Ectodermal cell (in vitro differentiated cells): Measurements from ENCODE around the gene KATNIP.

Source experiments
- H3K27ac ChIP-seq: 2 replicates; pipeline ENCODE4 v1.7.0; 2013; ENCODE audit warnings: mild to moderate bottlenecking, low read depth, low read length; ENCODE audit not compliant: insufficient read depth, poor library complexity, severe bottlenecking
- H3K27me3 ChIP-seq: 2 replicates; pipeline ENCODE4 v1.7.0; 2013; ENCODE audit warnings: mild to moderate bottlenecking, low read length; ENCODE audit not compliant: insufficient read depth, control insufficient read depth, poor library complexity, severe bottlenecking
- H3K36me3 ChIP-seq: one replicate; pipeline ENCODE4 v1.7.0; 2013; ENCODE audit warnings: low read length; ENCODE audit not compliant: control insufficient read depth, insufficient read depth
- H3K4me1 ChIP-seq: one replicate; pipeline ENCODE4 v1.7.0; 2013; ENCODE audit warnings: low read length; ENCODE audit not compliant: control insufficient read depth, insufficient read depth
- H3K4me3 ChIP-seq: 2 replicates; pipeline ENCODE4 v1.7.0; 2013; ENCODE audit warnings: low read depth, low read length, control low read depth; ENCODE audit not compliant: insufficient read depth
- H3K9me3 ChIP-seq: 2 replicates; pipeline ENCODE4 v1.7.0; 2013; ENCODE audit warnings: mild to moderate bottlenecking, low read length, moderate library complexity; ENCODE audit not compliant: control insufficient read depth
- whole genome bisulfite sequencing, 2 experiments: methylation state at CpG; one replicate each; pipeline ENCODE4 v1.1.7; 2013; ENCODE audit warnings: missing lambda C conversion rate in 2 of 2; 5-methylcytosine and 5-hydroxymethylcytosine counted together

KATNIP gene

DNA sequence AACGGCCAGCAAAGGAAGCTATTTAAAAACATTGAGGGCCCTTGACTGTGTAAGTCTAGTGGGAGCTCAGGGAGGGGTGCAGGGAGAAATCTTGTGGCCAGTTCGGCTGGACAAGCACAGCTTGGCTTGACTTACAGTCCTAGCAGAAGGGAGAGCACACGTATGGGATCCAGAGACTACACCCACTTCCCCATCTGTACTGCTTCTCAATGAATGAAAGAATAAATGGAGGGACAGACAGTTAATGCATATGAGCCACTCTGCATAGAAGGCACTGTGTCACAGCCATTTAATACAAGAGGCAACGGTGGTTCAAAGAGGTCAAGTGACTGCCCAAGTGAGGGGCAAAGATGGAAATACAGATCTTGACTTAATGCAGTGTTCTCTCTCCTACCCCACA is 15.7 kb upstream of the KATNIP start:
- 98 to 99% methylated on average over 4 of the region's 4 CpGs for WGBS, 2 experiments
- H3K4me3 ChIP-seq: no peak overlapping the region
- no peaks in the 10 kb centered on the region for H3K4me1 ChIP-seq
- no peaks in the 10 kb centered on the region for H3K9me3 ChIP-seq
- H3K36me3 ChIP-seq: peaks cover 68% of the 10 kb centered on the region
- H3K27me3 ChIP-seq: no peaks in the 10 kb centered on the region
- no peak overlapping the region for H3K27ac ChIP-seq

DNA sequence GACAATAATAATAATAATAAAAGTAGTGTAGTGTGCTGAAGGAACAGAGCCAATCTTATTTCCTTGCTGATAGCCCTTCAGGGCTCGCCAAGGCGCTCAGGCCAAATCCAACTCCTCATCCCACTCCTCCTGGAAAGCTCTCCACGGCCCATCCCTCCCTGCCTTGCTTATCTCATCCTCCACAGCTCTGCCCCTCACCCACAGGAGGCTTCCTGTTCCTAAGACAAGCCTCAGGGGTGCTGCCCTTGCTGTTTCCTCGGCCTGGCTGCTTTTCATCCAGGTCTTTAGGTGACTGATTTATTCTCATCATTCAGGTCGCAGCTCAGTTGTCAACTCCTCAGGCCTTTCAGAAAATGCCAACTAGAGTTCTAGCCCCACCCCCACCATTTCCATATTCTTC is 11.4 kb upstream of the KATNIP start:
- Histone ChIP-seq H3K9me3 (no peaks in the 10 kb centered on the region), H3K27ac (no peak overlapping the region), H3K4me1 (no peaks in the 10 kb centered on the region), H3K27me3 (no peaks in the 10 kb centered on the region), H3K36me3 (peaks cover 82% of the 10 kb centered on the region), H3K4me3 (no peak overlapping the region)
- 89 to 92% methylated on average over 5 of the region's 5 CpGs for WGBS, 2 experiments

- no peaks in the 10 kb centered on the region for H3K27me3 ChIP-seq
- 94 to 95% methylated on average over 2 of the region's 2 CpGs for WGBS, 2 experiments
- no peaks in the 10 kb centered on the region for H3K9me3 ChIP-seq
- H3K4me1 ChIP-seq: no peaks in the 10 kb centered on the region
- H3K27ac ChIP-seq: no peak overlapping the region
- no peak overlapping the region for H3K4me3 ChIP-seq
- H3K36me3 ChIP-seq: peaks cover 85% of the 10 kb centered on the region
Measured at GRCh38 chr16:27539120-27539519, 10.8 kb upstream of the KATNIP start.

GRCh38 chr16:27539636-27540035 is 10.3 kb upstream of the KATNIP start:
- H3K9me3 ChIP-seq: no peaks in the 10 kb centered on the region
- H3K36me3 ChIP-seq: peaks cover 84% of the 10 kb centered on the region
- no peak overlapping the region for H3K4me3 ChIP-seq
- H3K27me3 ChIP-seq: no peaks in the 10 kb centered on the region
- H3K4me1 ChIP-seq: no peaks in the 10 kb centered on the region
- WGBS, 2 experiments: 78 to 79% methylated on average over 5 of the region's 5 CpGs
- no peak overlapping the region for H3K27ac ChIP-seq

- H3K27ac ChIP-seq: no peak overlapping the region
Measured at GRCh38 chr16:27543801-27544200, 6.1 kb upstream of the KATNIP start.

GRCh38 chr16:27544671-27545070 is 5.3 kb upstream of the KATNIP start:
- no peak overlapping the region for H3K4me3 ChIP-seq
- H3K36me3 ChIP-seq: peaks cover 55% of the 10 kb centered on the region
- no peak overlapping the region for H3K27ac ChIP-seq
- H3K27me3 ChIP-seq: no peaks in the 10 kb centered on the region
- 93 to 95% methylated on average over 4 of the region's 4 CpGs for WGBS, 2 experiments
- no peaks in the 10 kb centered on the region for H3K9me3 ChIP-seq
- H3K4me1 ChIP-seq: peaks cover 6% of the 10 kb centered on the region

More at GRCh38 chr16:27543801-27544200, 6.1 kb upstream of the KATNIP start:
- Histone ChIP-seq H3K27me3 (no peaks in the 10 kb centered on the region), H3K4me1 (peaks cover 6% of the 10 kb centered on the region), H3K9me3 (no peaks in the 10 kb centered on the region), H3K36me3 (peaks cover 64% of the 10 kb centered on the region), H3K4me3 (no peak overlapping the region)
- WGBS, 2 experiments: 92 to 93% methylated on average over 3 of the region's 3 CpGs

- Histone ChIP-seq H3K27me3 (no peaks in the 10 kb centered on the region), H3K4me1 (peaks cover 9% of the 10 kb centered on the region), H3K9me3 (no peaks in the 10 kb centered on the region), H3K36me3 (peaks cover 33% of the 10 kb centered on the region), H3K27ac (no peak overlapping the region), H3K4me3 (no peak overlapping the region)
- WGBS, 2 experiments: 91 to 92% methylated on average over 4 of the region's 4 CpGs
Measured at GRCh38 chr16:27547134-27547533, 2.8 kb upstream of the KATNIP start.

DNA sequence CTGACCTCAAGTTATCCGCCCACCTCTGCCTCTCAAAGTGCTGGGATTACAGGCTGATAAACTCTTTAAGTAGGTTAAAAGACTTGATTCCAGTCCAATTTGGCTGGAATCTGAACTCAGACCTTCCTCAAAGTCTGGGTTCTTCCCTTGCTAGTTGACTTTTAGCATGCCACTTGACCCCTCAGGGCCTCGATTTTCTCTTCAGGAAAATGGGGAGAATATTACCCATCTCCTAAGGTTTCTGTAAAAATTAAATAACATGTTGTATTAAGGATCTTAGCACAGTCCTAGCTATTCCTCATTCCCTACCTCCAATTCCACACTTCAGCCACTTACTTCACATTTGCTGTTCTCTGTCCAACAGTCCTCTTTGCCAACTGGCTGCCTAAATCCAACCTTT is 2.1 kb upstream of the KATNIP start:
- peaks cover 9% of the 10 kb centered on the region for H3K4me1 ChIP-seq
- peaks cover 26% of the 10 kb centered on the region for H3K36me3 ChIP-seq
- no peak overlapping the region for H3K4me3 ChIP-seq
- 88 to 98% methylated on average over 2 of the region's 2 CpGs for WGBS, 2 experiments
- H3K9me3 ChIP-seq: no peaks in the 10 kb centered on the region
- no peak overlapping the region for H3K27ac ChIP-seq
- H3K27me3 ChIP-seq: no peaks in the 10 kb centered on the region

- WGBS, 2 experiments: 0% methylated on average over 20 to 21 of the region's 21 CpGs
- no peaks in the 10 kb centered on the region for H3K9me3 ChIP-seq
- peak overlapping the region; percentile 62 for H3K4me3 ChIP-seq
- peaks cover 12% of the 10 kb centered on the region for H3K36me3 ChIP-seq
- no peaks in the 10 kb centered on the region for H3K27me3 ChIP-seq
- H3K27ac ChIP-seq: no peak overlapping the region
- peaks cover 9% of the 10 kb centered on the region for H3K4me1 ChIP-seq
Measured at GRCh38 chr16:27549464-27549745, 539 bp upstream of the KATNIP start.

DNA sequence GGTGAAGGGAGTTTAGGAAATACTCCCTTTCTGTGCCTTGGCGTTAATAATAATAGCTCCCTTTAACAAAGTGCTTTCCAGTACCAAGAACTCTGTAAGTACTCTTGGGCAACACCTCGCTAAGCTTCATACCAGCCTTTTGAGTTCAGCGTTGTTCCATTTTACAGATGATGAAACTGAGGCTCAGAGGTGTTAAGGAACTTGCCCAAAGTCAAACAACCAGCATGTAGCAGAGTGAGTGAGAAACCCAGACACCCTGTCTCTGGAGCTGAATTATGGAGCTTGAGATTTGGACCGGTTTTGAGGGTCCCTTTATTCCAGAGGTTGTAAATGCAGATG is 607 bp downstream of the KATNIP start:
- Histone ChIP-seq H3K27me3 (no peaks in the 10 kb centered on the region), H3K4me1 (peaks cover 9% of the 10 kb centered on the region), H3K9me3 (no peaks in the 10 kb centered on the region), H3K4me3 (peak overlapping the region; percentile 62), H3K27ac (no peak overlapping the region), H3K36me3 (peaks cover 2% of the 10 kb centered on the region)
- WGBS, 2 experiments: 61% methylated on average over 4 of the region's 4 CpGs

DNA sequence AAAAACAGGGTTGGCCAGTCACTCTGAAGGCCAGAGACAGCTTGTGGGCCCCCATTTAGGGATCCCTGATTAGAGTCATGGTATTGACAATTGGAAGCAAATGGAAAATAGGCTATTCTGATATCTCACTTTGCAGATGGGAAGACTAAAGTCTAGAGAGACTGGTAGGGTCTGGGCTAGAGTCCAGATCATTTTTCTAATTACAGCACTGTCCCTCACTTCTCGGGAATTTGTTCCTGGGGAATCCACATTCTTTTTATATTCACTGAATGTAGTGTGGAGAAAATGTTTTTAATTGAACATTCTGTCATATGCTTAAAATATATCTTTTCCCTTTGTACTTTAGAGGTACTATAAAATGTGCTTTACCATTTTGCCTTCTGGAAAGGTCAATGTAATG is 1.1 kb downstream of the KATNIP start:
- Histone ChIP-seq H3K27me3 (no peaks in the 10 kb centered on the region), H3K4me3 (no peak overlapping the region), H3K27ac (no peak overlapping the region), H3K4me1 (peaks cover 9% of the 10 kb centered on the region), H3K9me3 (no peaks in the 10 kb centered on the region), H3K36me3 (no peaks in the 10 kb centered on the region)
- WGBS, 2 experiments: no CpG with 5 or more reads among the region's 1 CpG
